K562 (cell line): ENCODE results near the gene USP19. TPM values are rescaled to one million over a fixed set of nuclear protein-coding genes. Genes with fewer than 3 reads are reported as not detected.

Source experiments
- ATAC-seq: fragments of 200-7000 bp; cut with Tn5 transposase; 3 replicates; pipeline ENCODE4 v1.9.1; 2020; ENCODE audit warnings: moderate library complexity
- BruUV-seq: library from RNA; stranded (reverse); fragments of 400-500 nt; replicated peaks from 2 replicates; lab custom pipeline; 2021; lab: Mats Ljungman, UMichigan
- CTCF ChIA-PET: fragments of 300-600 bp; formaldehyde crosslinking; extraction: SDS; loops from one replicate; lab custom pipeline; 2021; ENCODE audit warnings: low intra/inter-chr PET ratio; lab: Yijun Ruan, JAX
- POLR2A ChIA-PET: fragments of 300-600, 350-650 bp; sonication (Branson Sonifier 250); formaldehyde crosslinking; extraction: SDS; loops from one replicate; lab custom pipeline; 2021; ENCODE audit warnings: antibody characterized with exemption, inconsistent platforms; lab: Yijun Ruan, JAX
- DNase-seq, 4 experiments: peaks; one replicate each; pipeline versions ENCODE4 v3.0.0 to v3.0.0-alpha.2; 2011 to 2018; ENCODE audit warnings: low spot score in 3 of 4, mixed read lengths in 3 of 4; ENCODE audit errors: extremely low read depth in 1 of 4
- FAIRE-seq: peaks from 2 replicates; lab custom pipeline; 2011; peaks lifted over from hg19 to GRCh38; lab: Jason Lieb, UNC
- H2AFZ ChIP-seq: 2 replicates; pipeline ENCODE4 v1.6.0; 2011; ENCODE audit warnings: low read depth, low read length, control low read depth, inconsistent platforms
- H3K27ac ChIP-seq: fragments of 200-600 bp; 3 replicates; pipeline ENCODE4 v1.8.0; 2011; ENCODE audit warnings: low read depth, mild to moderate bottlenecking, control low read depth, inconsistent platforms, low read length, moderate library complexity, mixed read lengths; ENCODE audit errors: extremely low read depth
- H3K27me3 ChIP-seq, 2 experiments: fragments of 300-600 bp in 1 of 2; 2 replicates in 1 of 2; 3 replicates in 1 of 2; pipeline versions ENCODE4 v1.6.0 to v1.8.0; 2011; ENCODE audit warnings: inconsistent platforms in 2 of 2, low read length in 2 of 2, mild to moderate bottlenecking in 1 of 2, mixed read lengths in 1 of 2, moderate library complexity in 1 of 2; ENCODE audit not compliant: control insufficient read depth in 2 of 2, insufficient read depth in 2 of 2
- H3K36me3 ChIP-seq: fragments of 300-600 bp; 3 replicates; pipeline ENCODE4 v1.8.0; 2011; ENCODE audit warnings: mild to moderate bottlenecking, low read length, inconsistent platforms; ENCODE audit not compliant: control insufficient read depth, insufficient read depth
- H3K4me1 ChIP-seq, 2 experiments: fragments of 200-600 bp in 1 of 2; replicated peaks in 1 of 2; 2 replicates in 1 of 2; 3 replicates in 1 of 2; pipeline versions ENCODE4 v1.5.1 to v1.8.0; 2011; ENCODE audit warnings: inconsistent platforms in 2 of 2, low read length in 2 of 2, mild to moderate bottlenecking in 1 of 2, mixed read lengths in 1 of 2, moderate library complexity in 1 of 2; ENCODE audit not compliant: control insufficient read depth in 2 of 2, insufficient read depth in 2 of 2
- H3K4me2 ChIP-seq: 2 replicates; pipeline ENCODE4 v1.6.1; 2011; ENCODE audit warnings: low read length, control low read depth, inconsistent platforms, mixed read lengths; ENCODE audit not compliant: insufficient read depth
- H3K4me3 ChIP-seq: fragments of 200-600 bp; sonication (generic), shearing (Covaris generic); 2 replicates; pipeline ENCODE4 v1.5.1; 2016; ENCODE audit warnings: control low read depth, inconsistent platforms
- H3K79me2 ChIP-seq: fragments of 200-600 bp; 3 replicates; pipeline ENCODE4 v1.8.0; 2011; ENCODE audit warnings: low read length, inconsistent platforms; ENCODE audit not compliant: control insufficient read depth, insufficient read depth
- H3K9ac ChIP-seq, 2 experiments: 2 replicates each; pipeline versions ENCODE4 v1.6.0 to v1.6.1; 2011; ENCODE audit warnings: low read depth in 2 of 2, low read length in 2 of 2, control low read depth in 1 of 2, inconsistent platforms in 1 of 2, mild to moderate bottlenecking in 1 of 2, mixed read lengths in 1 of 2; ENCODE audit not compliant: insufficient read depth in 1 of 2
- H3K9me1 ChIP-seq: one replicate; pipeline ENCODE4 v1.6.0; 2011; ENCODE audit warnings: inconsistent platforms, mild to moderate bottlenecking, low read length, moderate library complexity; ENCODE audit not compliant: control insufficient read depth, insufficient read depth
- H3K9me3 ChIP-seq: replicated peaks from 2 replicates; pipeline ENCODE4 v1.5.1; 2011; ENCODE audit warnings: low read depth, low read length, inconsistent platforms; ENCODE audit not compliant: control insufficient read depth, insufficient read depth
- H4K20me1 ChIP-seq: replicated peaks from 2 replicates; pipeline ENCODE4 v1.6.1; 2011; ENCODE audit warnings: low read length, inconsistent platforms, mixed read lengths; ENCODE audit not compliant: control insufficient read depth, insufficient read depth
- DIDO1 ChIP-seq: fragments of 450-650 bp; IDR thresholded peaks from 2 replicates; pipeline ENCODE4 v1.6.1; 2016; ENCODE audit warnings: low read depth, missing biosample characterization, missing genetic modification characterization
- DPF2 ChIP-seq: fragments of 450-650 bp; IDR thresholded peaks from 2 replicates; pipeline ENCODE4 v1.6.1; 2016
- EP300 ChIP-seq: IDR thresholded peaks from 2 replicates; pipeline ENCODE4 v1.6.1; 2012; ENCODE audit warnings: low read length, improper control_type of control experiment
- FOSL1 ChIP-seq: fragments of 200-800 bp; sonication (Bioruptor generic); conservative IDR thresholded peaks from 2 replicates; pipeline ENCODE4 v1.6.1; 2016; ENCODE audit warnings: missing genetic modification characterization, missing compliant biosample characterization
- HDAC1 ChIP-seq, 2 experiments: fragments of 450-650 bp; IDR thresholded peaks; 2 replicates each; pipeline ENCODE4 v1.6.1; 2016 to 2017; ENCODE audit warnings: inconsistent platforms in 1 of 2, mild to moderate bottlenecking in 1 of 2, moderate library complexity in 1 of 2
- NCOR1 ChIP-seq: fragments of 450-650 bp; IDR thresholded peaks from 2 replicates; pipeline ENCODE4 v1.6.1; 2016; ENCODE audit warnings: mild to moderate bottlenecking, moderate library complexity
- SREBF1 ChIP-seq: fragments of 150-350 bp; IDR thresholded peaks from 2 replicates; pipeline ENCODE4 v1.6.1; 2014; ENCODE audit warnings: antibody characterized with exemption, low read depth, low read length, borderline replicate concordance
- TEAD4 ChIP-seq, 2 experiments: sonication (generic) in 1 of 2; formaldehyde crosslinking in 1 of 2; IDR thresholded peaks; 2 replicates each; pipeline versions ENCODE4 v1.6.1 to v1.8.0; 2012 to 2022; ENCODE audit warnings: borderline replicate concordance in 1 of 2, inconsistent platforms in 1 of 2, low read length in 1 of 2, mild to moderate bottlenecking in 1 of 2, missing genetic modification reagents in 1 of 2
- TSHZ1 ChIP-seq: fragments of 250-450 bp; sonication (Bioruptor Pico); IDR thresholded peaks from 2 replicates; pipeline ENCODE4 v1.4.0; 2020; ENCODE audit warnings: mild to moderate bottlenecking, moderate library complexity
- ZNF639 ChIP-seq, 2 experiments: fragments of 200-800 bp in 1 of 2; sonication (Bioruptor generic) in 1 of 2; sonication (generic) in 1 of 2; formaldehyde crosslinking in 1 of 2; IDR thresholded peaks in 1 of 2; conservative IDR thresholded peaks in 1 of 2; 2 replicates each; pipeline versions ENCODE4 v1.5.0 to v1.6.1; 2016 to 2020; ENCODE audit warnings: missing compliant biosample characterization in 1 of 2, missing genetic modification characterization in 1 of 2, missing genetic modification reagents in 1 of 2
- WGBS: fragments of 100-300 bp; shearing (Covaris generic); methylation state at CpG from one replicate; pipeline ENCODE4 v1.1.6; 2016; ENCODE audit warnings: low coverage, mixed read lengths; ENCODE audit not compliant: insufficient coverage; ENCODE audit errors: missing lambda C conversion rate; 5-methylcytosine and 5-hydroxymethylcytosine counted together
- in situ Hi-C: fragments of 300-500 bp; cut with MboI; formaldehyde crosslinking; loops from 4 replicates; pipeline ENCODE4 v1.15.0; 2018; ENCODE audit warnings: inconsistent platforms, mixed read lengths
- intact Hi-C: fragments of 100-400 bp; cut with micrococcal nuclease; formaldehyde crosslinking; loops from 2 replicates; pipeline ENCODE4 v1.14.2; 2022
- polyA plus RNA-seq, 8 experiments: library from polyadenylated mRNA; depleted of rRNA in 4 of 8; stranded (reverse) in 5 of 8; unstranded in 3 of 8; fragments of >200 nt; fragmentation: Nextera tagmentation in 2 of 8; fragmentation: Illumina TruSeq in 1 of 8; extraction: Ambion mirVana in 2 of 8; extraction: Trizol in 1 of 8; gene quantifications; 2 replicates each; pipeline versions ENCODE4 v1.2.1 to v1.2.3, GENCODE V29; 2011 to 2014; ENCODE audit warnings: inconsistent platforms in 1 of 8, missing spikeins in 1 of 8
- total RNA-seq, 7 experiments: library from RNA; depleted of rRNA in 6 of 7; stranded (reverse); fragments of >200 nt in 6 of 7; fragmentation: Illumina TruSeq in 2 of 7; extraction: Trizol in 2 of 7; gene quantifications; 2 replicates each; pipeline versions ENCODE4 v1.2.1 to v1.2.3, GENCODE V29; 2011 to 2021; ENCODE audit warnings: low replicate concordance in 1 of 7
- TF ChIP-seq, protein P1 (sequence below): sonication (generic); formaldehyde crosslinking; IDR thresholded peaks from 2 replicates; pipeline ENCODE4 v1.8.0; 2022; ENCODE audit warnings: missing genetic modification reagents, mild to moderate bottlenecking, moderate library complexity, borderline replicate concordance
- TF ChIP-seq, protein P2 (sequence below): sonication (generic); formaldehyde crosslinking; IDR thresholded peaks from 2 replicates; pipeline ENCODE4 v1.9.0; 2022; ENCODE audit warnings: mild to moderate bottlenecking, missing genetic modification reagents

The USP19 gene
- total and polyA plus RNA-seq, 9 of the 15 experiments (the other 6 are each of a cell fraction or from before 2014, with no cell fraction given): 0.24 to 65.9 (median 36.9) TPM

- H4K20me1 ChIP-seq: peaks cover 11% of the 10 kb centered on the region; the same call in 1 of the 2 replicates
- H3K9ac ChIP-seq: peak overlapping the region in 1 of 2 experiments; percentile 72; a peak in 1 of 4 replicates
- no peaks in the 10 kb centered on the region for H3K9me3 ChIP-seq
- intact Hi-C loops (no loop called here), in situ Hi-C loops (no loop called here)
- no TSS peak for BruUV-seq
- H3K36me3 ChIP-seq: peaks cover 70% of the 10 kb centered on the region
- no peaks in the 10 kb centered on the region for H3K27me3 ChIP-seq
- no peak overlapping the region for H3K27ac ChIP-seq
- ATAC-seq: peak; percentile 7
- H3K4me1 ChIP-seq: peaks cover 19 to 34% of the 10 kb centered on the region in 2 experiments; a peak in 4 of 5 replicates
- CTCF ChIA-PET: no interaction called here
- WGBS: 6% methylated on average over 5 of the region's 5 CpGs
- no peak overlapping the region for H2AFZ ChIP-seq
- H3K79me2 ChIP-seq: peaks cover 12% of the 10 kb centered on the region
- POLR2A ChIA-PET: interaction anchor here (0.6 kb wide), 1 partner anchor 169 kb away, joined by 5 read pairs; no protein-coding TSS in a partner anchor
- peaks cover 6% of the 10 kb centered on the region for H3K9me1 ChIP-seq
- FAIRE-seq: peak; percentile 93
- H3K4me3 ChIP-seq: no peak overlapping the region
- DNase-seq: peak; percentile 55 to 92 (median 66)
- H3K4me2 ChIP-seq: peak overlapping the region; percentile 18; the same call in 1 of the 2 replicates
- TF ChIP-seq TEAD4 (IDR thresholded peaks at IDR 0.05; ENCODE audit: low read length) (peak; percentile 64), TEAD4 (CRISPR knock-in tag; IDR thresholded peaks at IDR 0.05; ENCODE audit: borderline replicate concordance) (no peak), TSHZ1 (CRISPR knock-in tag) (no peak), FOSL1 (tag) (0 out of 2 replicates have a peak, but pooled peaks have one; percentile 18), NCOR1 (peak; percentile 87), SREBF1 (no peak), DPF2 (peak; percentile 40; the same call in 1 of the 2 replicates), HDAC1 (IDR thresholded peaks at IDR 0.05) (no peak; a peak in 1 of 4 replicates), EP300 (peak; percentile 20; the same call in 1 of the 2 replicates), DIDO1 (tag) (no peak), ZNF639 (CRISPR knock-in tag; conservative IDR thresholded peaks at IDR 0.05 in 1 of 2, IDR thresholded peaks at IDR 0.05 in 1 of 2) (peak in 1 of 2 experiments; percentile 56; a peak in 1 of 4 replicates)
- TF ChIP-seq, protein P1, sequence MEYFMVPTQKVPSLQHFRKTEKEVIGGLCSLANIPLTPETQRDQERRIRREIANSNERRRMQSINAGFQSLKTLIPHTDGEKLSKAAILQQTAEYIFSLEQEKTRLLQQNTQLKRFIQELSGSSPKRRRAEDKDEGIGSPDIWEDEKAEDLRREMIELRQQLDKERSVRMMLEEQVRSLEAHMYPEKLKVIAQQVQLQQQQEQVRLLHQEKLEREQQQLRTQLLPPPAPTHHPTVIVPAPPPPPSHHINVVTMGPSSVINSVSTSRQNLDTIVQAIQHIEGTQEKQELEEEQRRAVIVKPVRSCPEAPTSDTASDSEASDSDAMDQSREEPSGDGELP: peak; percentile 90
- TF ChIP-seq, protein P2, sequence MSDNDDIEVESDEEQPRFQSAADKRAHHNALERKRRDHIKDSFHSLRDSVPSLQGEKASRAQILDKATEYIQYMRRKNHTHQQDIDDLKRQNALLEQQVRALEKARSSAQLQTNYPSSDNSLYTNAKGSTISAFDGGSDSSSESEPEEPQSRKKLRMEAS (CRISPR knock-in tag): peak; percentile 61
Observed at GRCh38 chr3:49098429-49098828, 22.2 kb downstream of the USP19 start.
